H9 (cell line): ENCODE data around the gene STARD8. TPM values are rescaled to one million over a fixed set of nuclear protein-coding genes. Genes with fewer than 3 reads are reported as not detected.

Source experiments
- DNase-seq: peaks from one replicate; pipeline ENCODE4 v3.0.0-alpha.2; 2017
- H2AFZ ChIP-seq: one replicate; pipeline ENCODE4 v1.6.1; 2013; ENCODE audit warnings: mild to moderate bottlenecking, low read length, control low read depth, moderate library complexity
- H2AK5ac ChIP-seq: 2 replicates; pipeline ENCODE4 v1.6.1; 2013; ENCODE audit warnings: low read length, control low read depth, mixed read lengths; ENCODE audit not compliant: insufficient read length
- H2BK120ac ChIP-seq: one replicate; pipeline ENCODE4 v1.6.1; 2013; ENCODE audit warnings: low read depth, mild to moderate bottlenecking, low read length, control low read depth, inconsistent platforms; ENCODE audit not compliant: poor library complexity, severe bottlenecking
- H2BK12ac ChIP-seq: 2 replicates; pipeline ENCODE4 v1.6.1; 2013; ENCODE audit warnings: low read length, control low read depth, mixed read lengths, low read depth; ENCODE audit not compliant: insufficient read length
- H2BK15ac ChIP-seq: 2 replicates; pipeline ENCODE4 v1.6.1; 2013; ENCODE audit warnings: low read depth, low read length, control low read depth
- H2BK20ac ChIP-seq: one replicate; pipeline ENCODE4 v1.6.1; 2013; ENCODE audit warnings: low read depth, mild to moderate bottlenecking, low read length, control low read depth, inconsistent platforms; ENCODE audit not compliant: poor library complexity, severe bottlenecking
- H2BK5ac ChIP-seq: 2 replicates; pipeline ENCODE4 v1.6.1; 2013; ENCODE audit warnings: low read length, control low read depth, mixed read lengths; ENCODE audit not compliant: insufficient read length
- H3K14ac ChIP-seq: 2 replicates; pipeline ENCODE4 v1.6.1; 2013; ENCODE audit warnings: low read length, control low read depth; ENCODE audit not compliant: insufficient read depth
- H3K18ac ChIP-seq: 2 replicates; pipeline ENCODE4 v1.6.1; 2013; ENCODE audit warnings: low read depth, mild to moderate bottlenecking, mixed read lengths, low read length, control low read depth; ENCODE audit not compliant: insufficient read length
- H3K23ac ChIP-seq: 2 replicates; pipeline ENCODE4 v1.6.1; 2013; ENCODE audit warnings: low read length, control low read depth, mixed read lengths, low read depth; ENCODE audit not compliant: insufficient read length
- H3K23me2 ChIP-seq: 2 replicates; pipeline ENCODE4 v1.6.1; 2013; ENCODE audit warnings: low read depth, mild to moderate bottlenecking, mixed read lengths, low read length, control low read depth; ENCODE audit not compliant: insufficient read length, poor library complexity, severe bottlenecking
- H3K27ac ChIP-seq: 2 replicates; pipeline ENCODE4 v1.5.1; 2013; ENCODE audit warnings: low read length, control low read depth, mixed read lengths, low read depth; ENCODE audit not compliant: insufficient read length
- H3K27me3 ChIP-seq: 2 replicates; pipeline ENCODE4 v1.6.1; 2013; ENCODE audit warnings: low read length, control low read depth, inconsistent platforms; ENCODE audit not compliant: insufficient read depth
- H3K4ac ChIP-seq: 2 replicates; pipeline ENCODE4 v1.6.1; 2013; ENCODE audit warnings: low read depth, mild to moderate bottlenecking, control low read depth, inconsistent platforms, low read length, moderate library complexity
- H3K4me1 ChIP-seq: 2 replicates; pipeline ENCODE4 v1.6.1; 2013; ENCODE audit warnings: low read length, control low read depth, inconsistent platforms; ENCODE audit not compliant: insufficient read depth
- H3K4me2 ChIP-seq: 2 replicates; pipeline ENCODE4 v1.6.1; 2013; ENCODE audit warnings: low read length, control low read depth, mixed read lengths; ENCODE audit not compliant: insufficient read length, insufficient read depth
- H3K56ac ChIP-seq: 2 replicates; pipeline ENCODE4 v1.6.1; 2013; ENCODE audit warnings: low read depth, mild to moderate bottlenecking, mixed read lengths, low read length, control low read depth; ENCODE audit not compliant: insufficient read length
- H3K79me1 ChIP-seq: 2 replicates; pipeline ENCODE4 v1.6.1; 2013; ENCODE audit warnings: low read depth, mild to moderate bottlenecking, moderate library complexity, low read length, control low read depth, inconsistent platforms; ENCODE audit not compliant: insufficient read depth, poor library complexity, severe bottlenecking
- H3K79me2 ChIP-seq: 2 replicates; pipeline ENCODE4 v1.6.1; 2013; ENCODE audit warnings: low read length, control low read depth, inconsistent platforms; ENCODE audit not compliant: insufficient read depth
- H3K9ac ChIP-seq: 2 replicates; pipeline ENCODE4 v1.6.1; 2013; ENCODE audit warnings: low read length, control low read depth, mixed read lengths; ENCODE audit not compliant: insufficient read length; ENCODE audit errors: extremely low read depth
- H3K9me3 ChIP-seq: one replicate; pipeline ENCODE4 v1.6.1; 2013; ENCODE audit warnings: low read depth, low read length, inconsistent platforms; ENCODE audit not compliant: control insufficient read depth
- H3T11ph ChIP-seq: one replicate; pipeline ENCODE4 v1.6.1; 2013; ENCODE audit warnings: mild to moderate bottlenecking, low read length, control low read depth, inconsistent platforms
- H4K20me1 ChIP-seq: one replicate; pipeline ENCODE4 v1.6.1; 2013; ENCODE audit not compliant: control insufficient read depth, insufficient read length, insufficient read depth
- H4K5ac ChIP-seq: 2 replicates; pipeline ENCODE4 v1.6.1; 2013; ENCODE audit warnings: low read depth, mild to moderate bottlenecking, mixed read lengths, low read length, control low read depth; ENCODE audit not compliant: insufficient read length
- H4K8ac ChIP-seq: replicated peaks from 2 replicates; pipeline ENCODE4 v1.6.1; 2013; ENCODE audit warnings: low read length, control low read depth, mixed read lengths, low read depth; ENCODE audit not compliant: insufficient read length
- H4K91ac ChIP-seq: 2 replicates; pipeline ENCODE4 v1.6.1; 2013; ENCODE audit warnings: low read depth, mild to moderate bottlenecking, moderate library complexity, mixed read lengths, low read length, control low read depth; ENCODE audit not compliant: insufficient read length
- H3K27ac Mint-ChIP-seq, 3 experiments: 2 replicates in 2 of 3; 3 replicates in 1 of 3; pipeline ENCODE4 v1.8.0; 2020 to 2021; ENCODE audit warnings: mixed read lengths in 3 of 3, mild to moderate bottlenecking in 1 of 3, moderate library complexity in 1 of 3
- H3K27me3 Mint-ChIP-seq: 2 replicates; pipeline ENCODE4 v1.8.0; 2021; ENCODE audit warnings: low read depth, mild to moderate bottlenecking, moderate library complexity, mixed read lengths
- H3K36me3 Mint-ChIP-seq, 3 experiments: 2 replicates in 2 of 3; 3 replicates in 1 of 3; pipeline ENCODE4 v1.8.0; 2020 to 2021; ENCODE audit warnings: low read depth in 3 of 3, mixed read lengths in 3 of 3; ENCODE audit not compliant: insufficient read depth in 1 of 3
- H3K4me1 Mint-ChIP-seq, 2 experiments: 2 replicates each; pipeline ENCODE4 v1.8.0; 2020; ENCODE audit warnings: mixed read lengths in 2 of 2
- H3K4me3 Mint-ChIP-seq, 2 experiments: 2 replicates in 1 of 2; 3 replicates in 1 of 2; pipeline ENCODE4 v1.8.0; 2020 to 2021; ENCODE audit warnings: mild to moderate bottlenecking in 2 of 2, mixed read lengths in 2 of 2, moderate library complexity in 1 of 2
- H3K9me3 Mint-ChIP-seq, 2 experiments: 2 replicates in 1 of 2; 3 replicates in 1 of 2; pipeline ENCODE4 v1.8.0; 2020; ENCODE audit warnings: mild to moderate bottlenecking in 2 of 2, mixed read lengths in 2 of 2, moderate library complexity in 1 of 2
- CTCF ChIP-seq: fragments of 200-600 bp; sonication (generic); conservative IDR thresholded peaks from 3 replicates; pipeline ENCODE4 v1.8.0; 2021; ENCODE audit warnings: antibody characterized with exemption, mild to moderate bottlenecking
- total RNA-seq: library from RNA; stranded (reverse); gene quantifications from 2 replicates; pipeline ENCODE4 v1.2.1, GENCODE V29; 2021

The STARD8 gene
- total RNA-seq, 1 experiment from 2014 or later = 0.52 TPM

DNA sequence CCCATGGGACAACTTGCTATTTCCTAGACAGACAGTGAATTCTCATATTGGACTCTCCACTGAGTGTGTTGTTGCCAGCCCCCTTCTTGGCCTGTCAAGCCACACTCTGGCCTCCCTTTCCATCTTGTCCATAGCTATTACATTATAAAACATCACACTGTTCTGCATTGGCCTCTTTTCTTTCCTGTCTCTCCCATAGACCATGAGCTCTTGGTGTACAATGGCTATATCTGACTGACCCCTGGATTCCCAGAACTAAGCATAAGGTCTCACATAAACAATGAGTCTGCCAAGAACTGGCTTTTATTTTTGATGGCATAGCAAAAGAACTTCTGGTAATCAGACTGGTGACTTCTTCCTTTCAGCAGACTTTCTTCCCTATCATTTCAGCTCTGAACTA lies 23.8 kb downstream of the STARD8 start:
- peaks cover 29 to 34% of the 10 kb centered on the region in 2 experiments for H3K4me1 Mint-ChIP-seq
- Histone ChIP-seq H3K18ac (no peak overlapping the region), H4K91ac (no peak overlapping the region), H4K5ac (no peak overlapping the region), H3K27me3 (no peaks in the 10 kb centered on the region), H2BK120ac (no peak overlapping the region), H4K20me1 (no peaks in the 10 kb centered on the region), H2AK5ac (no peak overlapping the region), H3K4me2 (no peak overlapping the region), H3K14ac (no peak overlapping the region), H4K8ac (no peak overlapping the region), H3K56ac (no peak overlapping the region), H3K23ac (no peak overlapping the region), H3K9ac (no peak overlapping the region), H3K79me2 (no peaks in the 10 kb centered on the region), H3T11ph (no peak overlapping the region), H3K27ac (no peak overlapping the region), H2BK12ac (no peak overlapping the region), H3K4me1 (peaks cover 9% of the 10 kb centered on the region; the same call in 1 of the 2 replicates), H3K9me3 (peaks cover 20% of the 10 kb centered on the region), H3K79me1 (no peaks in the 10 kb centered on the region), H3K4ac (no peak overlapping the region), H2AFZ (no peak overlapping the region), H3K23me2 (no peaks in the 10 kb centered on the region), H2BK20ac (no peak overlapping the region), H2BK5ac (no peak overlapping the region), H2BK15ac (no peak overlapping the region)
- H3K27me3 Mint-ChIP-seq = no peaks in the 10 kb centered on the region; the same call in 1 of the 2 replicates
- no peak for TF ChIP-seq CTCF
- no peak overlapping the region for H3K4me3 Mint-ChIP-seq
- peaks cover 0 to 6% (median 2%) of the 10 kb centered on the region in 3 experiments; a peak in 2 of 7 replicates for H3K36me3 Mint-ChIP-seq
- H3K9me3 Mint-ChIP-seq = peaks cover 78% of the 10 kb centered on the region in 2 experiments
- H3K27ac Mint-ChIP-seq = no peak overlapping the region
- no peak for DNase-seq
